IMR-90 (cell line): Measurements from ENCODE around the gene RAP1GAP. TPM values are rescaled to one million over a fixed set of nuclear protein-coding genes. Genes with fewer than 3 reads are reported as not detected.

Experiments
- ATAC-seq: fragments of 200-7000 bp; cut with Tn5 transposase; 2 replicates; pipeline ENCODE4 v1.9.1; 2020; ENCODE audit warnings: low read depth, mild to moderate bottlenecking, moderate library complexity
- BruUV-seq: library from RNA; stranded (reverse); fragments of 400-500 nt; replicated peaks from 2 replicates; lab custom pipeline; 2021; lab: Mats Ljungman, UMichigan
- CTCF ChIA-PET: fragments of 300-600 bp; formaldehyde crosslinking; extraction: SDS; loops from one replicate; lab custom pipeline; 2021; ENCODE audit warnings: antibody characterized with exemption; lab: Yijun Ruan, JAX
- POLR2A ChIA-PET: fragments of 300-600 bp; sonication (Branson Sonifier 250); formaldehyde crosslinking; loops from one replicate; lab custom pipeline; 2022; ENCODE audit warnings: antibody characterized with exemption; ENCODE audit not compliant: unreplicated experiment; lab: Charles Lee
- DNase-seq: peaks from one replicate; pipeline ENCODE4 v3.0.0; 2013
- H2AFZ ChIP-seq: replicated peaks from 2 replicates; pipeline ENCODE3; 2013; ENCODE audit warnings: low read length, mild to moderate bottlenecking; ENCODE audit not compliant: poor library complexity
- H2AK5ac ChIP-seq: 2 replicates; pipeline ENCODE4 v1.6.1; 2013; ENCODE audit warnings: low read depth, low read length, inconsistent platforms
- H2AK9ac ChIP-seq: replicated peaks from 2 replicates; pipeline ENCODE3; 2013; ENCODE audit warnings: mild to moderate bottlenecking, low read depth, low read length, moderate library complexity; ENCODE audit not compliant: poor library complexity
- H2BK120ac ChIP-seq: 2 replicates; pipeline ENCODE4 v1.6.1; 2013; ENCODE audit warnings: low read depth, low read length, inconsistent platforms
- H2BK15ac ChIP-seq: 3 replicates; pipeline ENCODE4 v1.6.1; 2013; ENCODE audit warnings: low read depth, low read length, inconsistent platforms
- H2BK20ac ChIP-seq: 2 replicates; pipeline ENCODE4 v1.6.1; 2013; ENCODE audit warnings: low read depth, mild to moderate bottlenecking, inconsistent platforms, low read length, moderate library complexity
- H2BK5ac ChIP-seq: 2 replicates; pipeline ENCODE4 v1.6.1; 2013; ENCODE audit warnings: mild to moderate bottlenecking, low read depth, low read length, inconsistent platforms; ENCODE audit not compliant: poor library complexity, severe bottlenecking
- H3K14ac ChIP-seq: replicated peaks from 2 replicates; pipeline ENCODE4 v1.6.1; 2013; ENCODE audit warnings: low read depth, low read length, inconsistent platforms
- H3K18ac ChIP-seq: 2 replicates; pipeline ENCODE4 v1.6.1; 2013; ENCODE audit warnings: low read depth, low read length, control low read depth
- H3K23ac ChIP-seq: 2 replicates; pipeline ENCODE4 v1.6.1; 2013; ENCODE audit warnings: low read depth, low read length, inconsistent platforms
- H3K27ac ChIP-seq: 2 replicates; pipeline ENCODE4 v1.5.1; 2013; ENCODE audit warnings: mild to moderate bottlenecking, control low read depth, low read length; ENCODE audit not compliant: insufficient read depth
- H3K27me3 ChIP-seq: 2 replicates; pipeline ENCODE4 v1.6.1; 2013; ENCODE audit warnings: low read length; ENCODE audit not compliant: control insufficient read depth, insufficient read depth
- H3K36me3 ChIP-seq: 2 replicates; pipeline ENCODE4 v1.6.1; 2013; ENCODE audit warnings: low read length, mixed read lengths; ENCODE audit not compliant: control insufficient read depth, insufficient read depth
- H3K4ac ChIP-seq: 2 replicates; pipeline ENCODE4 v1.6.1; 2013; ENCODE audit warnings: low read depth, low read length, inconsistent platforms
- H3K4me1 ChIP-seq: 2 replicates; pipeline ENCODE4 v1.6.1; 2013; ENCODE audit warnings: low read length, mixed read lengths; ENCODE audit not compliant: control insufficient read depth, insufficient read depth
- H3K4me2 ChIP-seq: 2 replicates; pipeline ENCODE4 v1.6.1; 2013; ENCODE audit warnings: low read depth, mild to moderate bottlenecking, control low read depth, low read length, moderate library complexity
- H3K4me3 ChIP-seq: 2 replicates; pipeline ENCODE4 v1.5.1; 2013; ENCODE audit warnings: low read depth, mild to moderate bottlenecking, control low read depth, low read length, moderate library complexity; ENCODE audit not compliant: insufficient read depth
- H3K56ac ChIP-seq: 2 replicates; pipeline ENCODE4 v1.6.1; 2013; ENCODE audit warnings: low read length, inconsistent platforms; ENCODE audit not compliant: insufficient read depth; ENCODE audit errors: extremely low read depth
- H3K79me1 ChIP-seq, 2 experiments: 2 replicates each; pipeline ENCODE4 v1.6.1; 2013; ENCODE audit warnings: low read length in 2 of 2, inconsistent platforms in 1 of 2, low read depth in 1 of 2
- H3K9ac ChIP-seq: 2 replicates; pipeline ENCODE4 v1.6.1; 2013; ENCODE audit warnings: low read depth, low read length, control low read depth
- H3K9me1 ChIP-seq: 2 replicates; pipeline ENCODE4 v1.6.1; 2013; ENCODE audit warnings: low read length, inconsistent platforms; ENCODE audit not compliant: insufficient read depth
- H3K9me3 ChIP-seq: 2 replicates; pipeline ENCODE4 v1.6.1; 2013; ENCODE audit warnings: low read length; ENCODE audit not compliant: control insufficient read depth, insufficient read depth
- H4K20me1 ChIP-seq: 2 replicates; pipeline ENCODE4 v1.6.1; 2013; ENCODE audit warnings: low read length, inconsistent platforms; ENCODE audit not compliant: insufficient read depth
- H4K5ac ChIP-seq: 2 replicates; pipeline ENCODE4 v1.6.1; 2013; ENCODE audit warnings: mild to moderate bottlenecking, low read depth, low read length, control low read depth
- H4K8ac ChIP-seq, 2 experiments: 2 replicates each; pipeline ENCODE4 v1.6.1; 2013; ENCODE audit warnings: low read depth in 2 of 2, low read length in 2 of 2, control low read depth in 1 of 2, inconsistent platforms in 1 of 2
- H4K91ac ChIP-seq: 2 replicates; pipeline ENCODE4 v1.6.1; 2013; ENCODE audit warnings: low read depth, low read length, inconsistent platforms; ENCODE audit not compliant: insufficient read depth
- CEBPB ChIP-seq: IDR thresholded peaks from 2 replicates; pipeline ENCODE4 v1.6.1; 2012; ENCODE audit warnings: low read depth, low read length, improper control_type of control experiment
- CTCF ChIP-seq: conservative IDR thresholded peaks from 2 replicates; pipeline ENCODE4 v1.5.1; 2012; ENCODE audit warnings: mild to moderate bottlenecking, low read depth, low read length, improper control_type of control experiment
- MAFK ChIP-seq: IDR thresholded peaks from 2 replicates; pipeline ENCODE4 v1.6.1; 2012; ENCODE audit warnings: low read depth, low read length, improper control_type of control experiment
- MAZ ChIP-seq: IDR thresholded peaks from 2 replicates; pipeline ENCODE4 v1.6.1; 2012; ENCODE audit warnings: low read depth, mild to moderate bottlenecking, low read length, improper control_type of control experiment, moderate library complexity, borderline replicate concordance
- MXI1 ChIP-seq: IDR thresholded peaks from 2 replicates; pipeline ENCODE4 v1.6.1; 2012; ENCODE audit warnings: low read depth, mild to moderate bottlenecking, low read length, moderate library complexity, borderline replicate concordance
- NFE2L2 ChIP-seq: fragments of 150-350 bp; IDR thresholded peaks from 2 replicates; pipeline ENCODE4 v1.6.1; 2016; ENCODE audit warnings: low read depth, mild to moderate bottlenecking, low read length
- RAD21 ChIP-seq: IDR thresholded peaks from 2 replicates; pipeline ENCODE4 v1.6.1; 2012; ENCODE audit warnings: low read length, improper control_type of control experiment
- RFX5 ChIP-seq: IDR thresholded peaks from 2 replicates; pipeline ENCODE4 v1.8.0; 2012; ENCODE audit warnings: low read depth, mild to moderate bottlenecking, low read length, moderate library complexity
- WGBS, 2 experiments: methylation state at CpG; one replicate each; pipeline versions ENCODE4 v1.1.5 to v1.1.7; 2013; ENCODE audit warnings: missing lambda C conversion rate in 2 of 2; ENCODE audit not compliant: insufficient read length in 1 of 2; ENCODE audit errors: extremely low coverage in 2 of 2; 5-methylcytosine and 5-hydroxymethylcytosine counted together
- dilution Hi-C: fragments of 300-500 bp; cut with HindIII; formaldehyde crosslinking; loops from one replicate; pipeline ENCODE4 v1.14.3; 2018; ENCODE audit warnings: low sequenced_read_pairs; ENCODE audit not compliant: unreplicated experiment
- in situ Hi-C: fragments of 300-500 bp; cut with MboI; formaldehyde crosslinking; loops from 3 replicates; pipeline ENCODE4 v1.14.3; 2019; ENCODE audit warnings: low sequenced_read_pairs, inconsistent platforms, mixed read lengths
- intact Hi-C: fragments of 100-400 bp; cut with micrococcal nuclease; formaldehyde crosslinking; loops from 2 replicates; pipeline ENCODE4 v1.10.0; 2022
- polyA plus RNA-seq, 3 experiments: library from polyadenylated mRNA; depleted of rRNA; stranded (reverse); fragments of >200 nt; gene quantifications; 2 replicates each; pipeline ENCODE4 v1.2.3, GENCODE V29; 2012; ENCODE audit warnings: low replicate concordance in 1 of 3
- total RNA-seq: library from RNA; depleted of rRNA; stranded (reverse); fragments of >200 nt; gene quantifications from 2 replicates; pipeline ENCODE4 v1.2.3, GENCODE V29; 2012
- TF ChIP-seq, protein P1 (sequence below): fragments of 150-350 bp; IDR thresholded peaks from 2 replicates; pipeline ENCODE4 v1.6.1; 2017; ENCODE audit warnings: mild to moderate bottlenecking, antibody characterized with exemption, low read length, low read depth

RAP1GAP gene
- total and polyA plus RNA-seq, 2 of the 4 experiments (the other 2 are of a cell fraction), result under 0.01 to 0.10 TPM

DNA sequence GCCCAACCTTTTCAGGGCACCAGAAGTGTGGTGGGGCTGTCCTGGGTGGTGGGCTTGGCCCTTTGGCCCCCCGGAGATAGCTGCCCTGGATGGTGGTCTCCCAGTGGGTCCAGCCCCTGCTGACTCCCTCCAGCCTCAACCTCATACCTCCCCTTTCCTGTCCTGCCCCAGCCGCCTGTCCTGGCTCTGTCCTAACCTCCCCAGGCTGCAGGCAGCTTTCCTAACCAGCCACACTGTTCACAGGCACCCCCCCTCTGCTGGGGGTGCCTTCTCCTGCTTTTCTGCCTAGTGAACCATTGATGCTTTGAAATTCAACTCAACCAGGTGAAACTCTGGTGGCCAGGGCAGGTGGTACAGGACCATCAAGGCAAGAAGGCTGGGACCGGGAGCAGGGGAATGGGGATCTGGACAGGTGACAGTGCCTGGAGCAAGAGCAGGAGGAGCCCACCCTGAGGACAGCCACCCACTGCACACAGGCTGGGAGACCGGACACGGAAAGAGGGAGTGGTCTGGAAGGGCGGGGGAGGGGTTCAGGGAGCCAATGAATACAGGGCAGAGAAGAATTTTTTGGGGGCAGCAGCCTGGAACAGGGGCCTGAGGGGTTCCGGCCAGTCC is 35.9 kb downstream of the RAP1GAP start:
- no peak overlapping the region for H2AK5ac ChIP-seq
- no peak for TF ChIP-seq NFE2L2
- no peak for TF ChIP-seq RFX5
- TF ChIP-seq MAZ, result no peak
- no peak for TF ChIP-seq MXI1
- no peak for TF ChIP-seq MAFK
- no peak for TF ChIP-seq CEBPB
- no peak for TF ChIP-seq CTCF
- TF ChIP-seq RAD21, result no peak
- TF ChIP-seq, protein P1, sequence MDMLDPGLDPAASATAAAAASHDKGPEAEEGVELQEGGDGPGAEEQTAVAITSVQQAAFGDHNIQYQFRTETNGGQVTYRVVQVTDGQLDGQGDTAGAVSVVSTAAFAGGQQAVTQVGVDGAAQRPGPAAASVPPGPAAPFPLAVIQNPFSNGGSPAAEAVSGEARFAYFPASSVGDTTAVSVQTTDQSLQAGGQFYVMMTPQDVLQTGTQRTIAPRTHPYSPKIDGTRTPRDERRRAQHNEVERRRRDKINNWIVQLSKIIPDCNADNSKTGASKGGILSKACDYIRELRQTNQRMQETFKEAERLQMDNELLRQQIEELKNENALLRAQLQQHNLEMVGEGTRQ, result no peak
- H3K27me3 ChIP-seq, result peaks cover 64% of the 10 kb centered on the region
- ChIA-PET CTCF (no interaction called here), POLR2A (no interaction called here)
- no peak overlapping the region for H3K4me2 ChIP-seq
- DNase-seq (no peak), ATAC-seq (no peak)
- no peak overlapping the region for H3K4ac ChIP-seq
- H4K91ac ChIP-seq, result no peak overlapping the region
- no peak overlapping the region for H2AFZ ChIP-seq
- no peak overlapping the region for H3K56ac ChIP-seq
- no TSS peak for BruUV-seq
- H4K20me1 ChIP-seq, result no peaks in the 10 kb centered on the region; the same call in 1 of the 2 replicates
- no peaks in the 10 kb centered on the region for H3K9me3 ChIP-seq
- H3K9ac ChIP-seq, result no peak overlapping the region
- no peak overlapping the region for H3K18ac ChIP-seq
- dilution Hi-C loops, result no loop called here
- H3K79me1 ChIP-seq, result no peaks in the 10 kb centered on the region
- no peak overlapping the region for H2AK9ac ChIP-seq
- no peak overlapping the region for H3K23ac ChIP-seq
- intact Hi-C loops, result no loop called here
- H3K36me3 ChIP-seq, result no peaks in the 10 kb centered on the region
- in situ Hi-C loops, result no loop called here
- H2BK15ac ChIP-seq, result no peak overlapping the region
- no CpG with 5 or more reads among the region's 7 CpGs for WGBS, 2 experiments
- no peak overlapping the region for H4K8ac ChIP-seq
- H3K4me3 ChIP-seq, result no peak overlapping the region
- H4K5ac ChIP-seq, result no peak overlapping the region
- H3K9me1 ChIP-seq, result no peaks in the 10 kb centered on the region
- no peak overlapping the region for H2BK120ac ChIP-seq
- H3K27ac ChIP-seq, result no peak overlapping the region
- H3K14ac ChIP-seq, result no peak overlapping the region
- H2BK5ac ChIP-seq, result no peak overlapping the region
- H2BK20ac ChIP-seq, result no peak overlapping the region
- H3K4me1 ChIP-seq, result peaks cover 3% of the 10 kb centered on the region; the same call in 1 of the 2 replicates
